Thoracic aorta (tissue), 2 donors: Measurements from ENCODE around the gene UCK1. TPM values are rescaled to one million over a fixed set of nuclear protein-coding genes. Genes with fewer than 3 reads are reported as not detected.

Experiments
- ATAC-seq: fragments of 150-250 bp; one replicate; pipeline ENCODE4 v1.8.0; 2017; ENCODE audit warnings: low read depth; ENCODE audit not compliant: insufficient number of reproducible peaks, low FRiP score
- DNase-seq: peaks from one replicate; pipeline ENCODE4 v3.0.0-alpha.2; 2020; ENCODE audit warnings: low spot score
- H3K27ac ChIP-seq, 2 donors: fragments of 200-600 bp; sonication (generic); 1 replicate in 1 of 2; 2 replicates in 1 of 2; pipeline ENCODE4 v1.5.1; 2016; ENCODE audit warnings: mild to moderate bottlenecking in 2 of 2, moderate library complexity in 2 of 2
- H3K27me3 ChIP-seq: fragments of 200-600 bp; sonication (generic); replicated peaks from 2 replicates; pipeline ENCODE4 v1.6.0; 2016; ENCODE audit warnings: mild to moderate bottlenecking; ENCODE audit not compliant: insufficient read depth
- H3K36me3 ChIP-seq: fragments of 200-600 bp; sonication (generic); one replicate; pipeline ENCODE4 v1.5.1; 2016
- H3K4me1 ChIP-seq, 2 donors: fragments of 200-600 bp; sonication (generic); 1 replicate in 1 of 2; 2 replicates in 1 of 2; pipeline versions ENCODE4 v1.5.1 to v1.6.0; 2016; ENCODE audit warnings: low read depth in 2 of 2, mild to moderate bottlenecking in 1 of 2; ENCODE audit not compliant: control insufficient read depth in 1 of 2
- H3K4me3 ChIP-seq: fragments of 200-600 bp; sonication (generic); 2 replicates; pipeline ENCODE4 v1.5.1; 2016; ENCODE audit warnings: mild to moderate bottlenecking
- H3K9me3 ChIP-seq: fragments of 200-600 bp; sonication (generic); 2 replicates; pipeline ENCODE4 v1.5.1; 2016
- CTCF ChIP-seq: fragments of 200-600 bp; sonication (generic); IDR thresholded peaks from one replicate; pipeline ENCODE4 v1.5.1; 2019; ENCODE audit warnings: antibody characterized with exemption
- total RNA-seq, 2 donors: library from RNA; depleted of rRNA; stranded (reverse); fragments of >200 nt; gene quantifications; one replicate each; pipeline versions ENCODE4 v1.1.0 to v1.2.3, GENCODE V29; 2016

UCK1 gene
- total RNA-seq, 2 donors from 2014 or later, result 25.5 to 39.1 TPM

- Histone ChIP-seq H3K27ac (no peak overlapping the region), H3K9me3 (no peaks in the 10 kb centered on the region), H3K4me3 (no peak overlapping the region), H3K36me3 (peaks cover 59% of the 10 kb centered on the region), H3K27me3 (no peaks in the 10 kb centered on the region), H3K4me1 (no peaks in the 10 kb centered on the region)
- no peak for TF ChIP-seq CTCF
- no peak for DNase-seq
- ATAC-seq, result no peak
Measured at GRCh38 chr9:131523451-131524435, 7.3 kb downstream of the UCK1 start.

GRCh38 chr9:131523086-131523388 is 8.0 kb downstream of the UCK1 start:
- Histone ChIP-seq H3K9me3 (no peaks in the 10 kb centered on the region), H3K27me3 (no peaks in the 10 kb centered on the region), H3K27ac (no peak overlapping the region), H3K36me3 (peaks cover 59% of the 10 kb centered on the region), H3K4me1 (no peaks in the 10 kb centered on the region), H3K4me3 (no peak overlapping the region)
- ATAC-seq, result no peak
- no peak for DNase-seq
- TF ChIP-seq CTCF, result no peak

GRCh38 chr9:131522257-131523085 is 8.6 kb downstream of the UCK1 start:
- ATAC-seq, result no peak
- no peaks in the 10 kb centered on the region for H3K9me3 ChIP-seq
- no peak overlapping the region for H3K4me3 ChIP-seq
- H3K36me3 ChIP-seq, result peaks cover 58% of the 10 kb centered on the region
- H3K27me3 ChIP-seq, result no peaks in the 10 kb centered on the region
- no peak for TF ChIP-seq CTCF
- H3K4me1 ChIP-seq, result no peaks in the 10 kb centered on the region
- H3K27ac ChIP-seq, result no peak overlapping the region
- DNase-seq, result no peak

DNA sequence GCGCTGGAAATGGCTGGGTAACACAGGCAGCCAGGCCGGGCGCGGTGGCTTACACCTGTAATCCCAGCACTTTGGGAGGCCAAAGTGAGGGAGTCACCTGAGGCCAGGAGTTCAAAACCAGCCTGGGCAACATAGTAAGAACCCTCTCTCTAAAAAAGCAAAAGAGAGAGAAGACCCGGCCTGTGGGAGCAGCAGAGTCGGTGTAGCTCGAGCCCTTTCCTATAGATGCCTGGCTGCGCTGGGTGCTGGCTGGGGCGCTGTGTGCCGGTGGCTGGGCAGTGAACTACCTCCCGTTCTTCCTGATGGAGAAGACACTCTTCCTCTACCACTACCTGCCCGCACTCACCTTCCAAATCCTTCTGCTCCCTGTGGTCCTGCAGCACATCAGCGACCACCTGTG is 9.2 kb downstream of the UCK1 start:
- no peak overlapping the region for H3K27ac ChIP-seq
- no peaks in the 10 kb centered on the region for H3K9me3 ChIP-seq
- no peak for TF ChIP-seq CTCF
- H3K27me3 ChIP-seq, result no peaks in the 10 kb centered on the region
- H3K36me3 ChIP-seq, result peaks cover 55% of the 10 kb centered on the region
- no peak overlapping the region for H3K4me3 ChIP-seq
- DNase-seq (no peak), ATAC-seq (no peak)
- H3K4me1 ChIP-seq, result no peaks in the 10 kb centered on the region

GRCh38 chr9:131521203-131521602 is 9.9 kb downstream of the UCK1 start:
- no peak overlapping the region for H3K4me3 ChIP-seq
- no peak for TF ChIP-seq CTCF
- peaks cover 53% of the 10 kb centered on the region for H3K36me3 ChIP-seq
- no peaks in the 10 kb centered on the region for H3K9me3 ChIP-seq
- H3K27ac ChIP-seq, result no peak overlapping the region
- no peaks in the 10 kb centered on the region for H3K4me1 ChIP-seq
- no peak for DNase-seq
- H3K27me3 ChIP-seq, result no peaks in the 10 kb centered on the region
- ATAC-seq, result no peak
